ENCODE data around the gene CCDC9B. TPM values are rescaled to one million over a fixed set of nuclear protein-coding genes. Genes with fewer than 3 reads are reported as not detected.

Gene CCDC9B
- total RNA-seq, 1 donor from 2014 or later: 72.5 TPM

DNA sequence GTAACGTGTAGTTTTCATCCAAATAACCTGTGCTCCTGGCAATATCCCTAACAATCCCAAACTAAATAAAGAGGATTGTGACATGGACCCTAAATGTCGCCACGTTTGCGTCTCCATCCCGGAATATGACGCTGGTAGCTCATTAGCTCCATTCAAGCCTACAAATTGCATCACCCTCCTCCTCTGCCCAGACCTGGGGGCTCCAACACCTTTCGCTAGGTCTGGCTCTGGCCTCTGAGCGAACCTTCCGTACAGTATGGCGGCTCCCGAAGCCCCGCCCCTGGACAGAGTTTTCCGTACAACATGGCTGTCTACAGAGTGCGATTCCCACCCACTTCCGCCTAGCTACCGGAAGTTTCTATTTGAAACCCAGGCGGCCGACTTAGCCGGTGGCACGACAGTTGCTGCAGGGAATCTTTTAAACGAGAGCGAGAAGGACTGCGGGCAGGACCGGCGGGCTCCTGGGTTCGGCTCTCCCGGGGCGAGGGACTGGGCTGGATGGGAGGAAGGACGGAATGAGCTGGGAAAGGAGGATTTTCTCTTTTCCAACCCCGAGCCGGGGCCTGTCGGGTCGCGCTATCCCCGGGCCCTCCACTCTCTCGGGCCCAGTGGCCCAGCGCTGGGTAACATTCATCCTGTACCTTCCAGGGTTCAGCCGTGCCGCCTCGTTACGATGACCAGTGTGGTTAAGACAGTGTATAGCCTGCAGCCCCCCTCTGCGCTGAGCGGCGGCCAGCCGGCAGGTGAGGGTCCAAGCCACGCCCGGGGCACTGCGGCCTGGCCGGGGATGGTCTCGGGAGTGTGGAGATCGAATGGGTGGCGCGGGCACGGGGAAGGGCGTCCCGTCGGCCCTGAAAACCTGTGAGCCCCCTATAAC, 42.1 kb upstream of the CCDC9B start, which contains the start of gene KNSTRN:
KNSTRN (plus strand) TSS at position 142 of the 877 bp plus-strand sequence; CDS start at position 257, 115 bp downstream.
- TF ChIP-seq, protein P1, sequence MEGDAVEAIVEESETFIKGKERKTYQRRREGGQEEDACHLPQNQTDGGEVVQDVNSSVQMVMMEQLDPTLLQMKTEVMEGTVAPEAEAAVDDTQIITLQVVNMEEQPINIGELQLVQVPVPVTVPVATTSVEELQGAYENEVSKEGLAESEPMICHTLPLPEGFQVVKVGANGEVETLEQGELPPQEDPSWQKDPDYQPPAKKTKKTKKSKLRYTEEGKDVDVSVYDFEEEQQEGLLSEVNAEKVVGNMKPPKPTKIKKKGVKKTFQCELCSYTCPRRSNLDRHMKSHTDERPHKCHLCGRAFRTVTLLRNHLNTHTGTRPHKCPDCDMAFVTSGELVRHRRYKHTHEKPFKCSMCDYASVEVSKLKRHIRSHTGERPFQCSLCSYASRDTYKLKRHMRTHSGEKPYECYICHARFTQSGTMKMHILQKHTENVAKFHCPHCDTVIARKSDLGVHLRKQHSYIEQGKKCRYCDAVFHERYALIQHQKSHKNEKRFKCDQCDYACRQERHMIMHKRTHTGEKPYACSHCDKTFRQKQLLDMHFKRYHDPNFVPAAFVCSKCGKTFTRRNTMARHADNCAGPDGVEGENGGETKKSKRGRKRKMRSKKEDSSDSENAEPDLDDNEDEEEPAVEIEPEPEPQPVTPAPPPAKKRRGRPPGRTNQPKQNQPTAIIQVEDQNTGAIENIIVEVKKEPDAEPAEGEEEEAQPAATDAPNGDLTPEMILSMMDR (IDR thresholded peaks at IDR 0.05): no peak
- Histone ChIP-seq H3K4me1 (peaks cover 28% of the 10 kb centered on the region), H3K27me3 (no peaks in the 10 kb centered on the region), H3K27ac (peak within 1 kb of the TSS; percentile 76), H3K9me3 (no peaks in the 10 kb centered on the region), H3K36me3 (peaks cover 20% of the 10 kb centered on the region), H3K4me3 (peak within 1 kb of the TSS; percentile 94)
- DNase-seq (peak; percentile 94), ATAC-seq (peak; percentile 96)
- intact Hi-C loops (cut with DNase I): no loop called here

DNA sequence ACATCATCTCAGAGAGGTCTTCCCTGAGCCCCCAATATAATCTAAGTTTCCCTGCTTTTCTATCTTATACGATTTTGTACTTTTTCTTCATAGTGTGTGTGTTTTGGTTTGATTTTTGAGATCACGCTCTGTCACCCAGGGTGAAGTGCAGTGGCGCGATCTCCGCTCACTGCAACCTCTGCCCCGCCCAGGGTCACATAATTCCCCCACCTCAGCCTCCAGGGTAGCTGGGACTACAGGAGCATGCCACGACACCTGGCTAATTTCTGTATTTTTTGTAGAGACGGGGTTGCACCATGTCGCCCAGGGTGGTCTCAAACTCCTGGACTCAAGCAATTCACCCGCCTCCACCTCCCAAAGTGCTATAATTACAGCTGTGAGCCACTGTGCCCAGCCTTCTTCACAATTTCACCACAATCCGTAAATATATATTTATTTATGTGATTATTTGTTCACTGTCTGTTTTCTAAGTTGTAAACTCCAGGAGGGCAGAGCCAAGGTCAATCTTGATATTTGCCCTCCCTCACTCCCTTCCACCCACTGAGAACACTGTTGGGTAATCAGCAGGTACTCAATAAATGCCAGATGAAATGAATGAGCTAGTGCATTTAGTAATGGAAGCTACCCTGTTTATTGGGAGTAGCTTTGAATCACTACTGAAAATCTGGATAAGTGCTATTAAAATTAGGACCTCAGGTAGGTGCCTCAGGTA, 41.2 kb upstream of the CCDC9B start:
- no peak for DNase-seq
- Histone ChIP-seq H3K4me3 (peak overlapping the region; percentile 94), H3K27me3 (no peaks in the 10 kb centered on the region), H3K36me3 (peaks cover 11% of the 10 kb centered on the region), H3K27ac (no peak overlapping the region), H3K9me3 (no peaks in the 10 kb centered on the region), H3K4me1 (peaks cover 28% of the 10 kb centered on the region)
- TF ChIP-seq, protein P1 (IDR thresholded peaks at IDR 0.05): no peak
- intact Hi-C loops (cut with DNase I): no loop called here
- ATAC-seq: no peak

DNA sequence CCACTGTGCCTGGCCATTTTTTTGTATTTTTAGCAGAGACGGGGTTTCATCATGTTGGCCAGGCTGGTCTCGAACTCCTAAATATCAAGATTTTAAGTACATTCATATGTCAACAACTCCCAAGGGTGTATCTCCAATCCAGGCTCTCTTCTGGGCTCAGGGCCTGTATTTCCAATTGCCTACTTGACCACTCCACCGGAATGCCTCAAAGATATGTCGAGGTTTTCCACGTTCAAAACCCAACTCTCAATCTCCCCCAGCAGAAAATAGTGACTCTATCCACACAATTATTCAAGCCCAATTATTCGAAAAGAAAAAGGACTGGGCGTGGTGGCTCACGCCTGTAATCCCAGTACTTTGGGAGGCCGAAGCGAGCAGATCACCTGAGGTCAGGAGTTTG, 39.9 kb upstream of the CCDC9B start:
- H3K9me3 ChIP-seq: no peaks in the 10 kb centered on the region
- DNase-seq: no peak
- TF ChIP-seq, protein P1 (IDR thresholded peaks at IDR 0.05): no peak
- no peak overlapping the region for H3K4me3 ChIP-seq
- no peaks in the 10 kb centered on the region for H3K27me3 ChIP-seq
- no peaks in the 10 kb centered on the region for H3K36me3 ChIP-seq
- peak overlapping the region; percentile 32 for H3K27ac ChIP-seq
- peaks cover 28% of the 10 kb centered on the region for H3K4me1 ChIP-seq
- intact Hi-C loops (cut with DNase I): no loop called here
- ATAC-seq: no peak

DNA sequence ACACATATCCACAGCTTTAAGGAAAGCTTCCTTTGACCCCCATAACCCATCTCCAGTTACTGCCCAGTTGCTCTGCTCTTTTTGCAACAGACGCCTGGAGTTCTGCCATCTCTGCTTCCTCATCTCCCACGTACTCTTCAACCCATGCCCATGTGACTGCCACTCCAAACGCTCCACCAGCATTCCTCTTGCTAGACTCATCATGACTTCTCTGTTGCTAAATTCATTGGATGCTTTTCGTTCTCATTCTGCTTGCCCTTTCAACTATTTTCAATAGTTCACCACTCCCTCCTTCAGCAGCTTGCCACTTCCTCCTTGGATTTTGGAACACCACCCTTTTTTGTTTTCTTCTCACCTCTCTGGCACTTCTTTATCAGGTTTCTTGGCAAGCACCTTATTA, 39.1 kb upstream of the CCDC9B start:
- Histone ChIP-seq H3K9me3 (no peaks in the 10 kb centered on the region), H3K4me1 (peaks cover 28% of the 10 kb centered on the region), H3K27me3 (no peaks in the 10 kb centered on the region), H3K27ac (peak overlapping the region; percentile 32), H3K36me3 (no peaks in the 10 kb centered on the region), H3K4me3 (no peak overlapping the region)
- peak; percentile 85 for DNase-seq
- peak; percentile 88 for ATAC-seq
- intact Hi-C loops (cut with DNase I): no loop called here
- TF ChIP-seq, protein P1 (IDR thresholded peaks at IDR 0.05): no peak

DNA sequence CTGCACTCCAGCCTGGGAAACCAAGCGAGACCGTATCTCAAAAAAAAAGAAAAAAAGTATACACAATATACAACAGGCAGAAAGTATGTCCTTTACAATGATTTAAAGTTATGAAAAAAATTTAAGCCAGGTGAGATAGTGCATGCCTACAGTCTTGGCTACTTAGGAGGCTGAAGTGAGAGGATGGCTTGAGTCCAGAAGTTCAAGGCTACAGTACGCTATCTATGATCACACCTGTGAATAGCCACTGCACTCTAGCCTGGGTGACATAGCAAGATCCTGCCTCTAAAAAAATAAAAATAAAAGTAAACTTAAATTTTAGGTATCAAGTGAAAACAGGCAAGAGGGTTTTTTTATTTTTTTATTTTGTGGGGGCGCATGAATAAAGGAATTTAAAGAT, 38.6 kb upstream of the CCDC9B start:
- TF ChIP-seq, protein P1 (IDR thresholded peaks at IDR 0.05): no peak
- ATAC-seq (no peak), DNase-seq (no peak)
- intact Hi-C loops (cut with DNase I): no loop called here
- H3K27me3 ChIP-seq: no peaks in the 10 kb centered on the region
- no peaks in the 10 kb centered on the region for H3K9me3 ChIP-seq
- no peak overlapping the region for H3K27ac ChIP-seq
- no peaks in the 10 kb centered on the region for H3K36me3 ChIP-seq
- H3K4me3 ChIP-seq: no peak overlapping the region
- peaks cover 28% of the 10 kb centered on the region for H3K4me1 ChIP-seq
